HTR-8/SVneo (cell line): ENCODE measurements around the gene DHODH.
"Not testable (repeated sequence)": the region's sequence is repeated elsewhere in the genome, so short reads cannot be mapped to it uniquely, and the experiment has no call there.

Source experiments
- DNase-seq: peaks from one replicate; pipeline ENCODE4 v3.0.0; 2011; ENCODE audit warnings: low spot score, mixed read lengths; ENCODE audit not compliant: insufficient read length
- FAIRE-seq: peaks from 2 replicates; lab custom pipeline; 2011; peaks lifted over from hg19 to GRCh38; lab: Jason Lieb, UNC

Gene DHODH

DNA sequence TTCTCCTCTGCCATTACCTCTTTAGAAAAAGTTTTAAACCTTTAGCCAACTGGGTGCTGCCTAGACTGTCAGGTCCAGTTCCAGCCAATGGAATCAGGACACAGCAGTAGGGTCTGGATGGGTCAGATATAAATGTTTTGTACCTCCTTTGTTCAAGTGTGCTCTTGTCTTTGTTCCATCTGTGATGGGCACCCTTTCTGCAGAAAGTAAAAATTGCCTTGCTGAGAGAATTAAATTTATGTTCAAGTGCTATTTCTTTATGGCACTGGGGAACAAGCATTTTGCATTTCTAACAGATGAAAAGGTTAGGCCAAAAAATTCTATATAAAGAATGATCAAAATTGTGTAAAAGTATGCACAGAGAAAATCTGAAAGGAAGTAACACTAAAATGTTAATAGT lies 40.6 kb downstream of the DHODH start:
- no peak for FAIRE-seq

DNA sequence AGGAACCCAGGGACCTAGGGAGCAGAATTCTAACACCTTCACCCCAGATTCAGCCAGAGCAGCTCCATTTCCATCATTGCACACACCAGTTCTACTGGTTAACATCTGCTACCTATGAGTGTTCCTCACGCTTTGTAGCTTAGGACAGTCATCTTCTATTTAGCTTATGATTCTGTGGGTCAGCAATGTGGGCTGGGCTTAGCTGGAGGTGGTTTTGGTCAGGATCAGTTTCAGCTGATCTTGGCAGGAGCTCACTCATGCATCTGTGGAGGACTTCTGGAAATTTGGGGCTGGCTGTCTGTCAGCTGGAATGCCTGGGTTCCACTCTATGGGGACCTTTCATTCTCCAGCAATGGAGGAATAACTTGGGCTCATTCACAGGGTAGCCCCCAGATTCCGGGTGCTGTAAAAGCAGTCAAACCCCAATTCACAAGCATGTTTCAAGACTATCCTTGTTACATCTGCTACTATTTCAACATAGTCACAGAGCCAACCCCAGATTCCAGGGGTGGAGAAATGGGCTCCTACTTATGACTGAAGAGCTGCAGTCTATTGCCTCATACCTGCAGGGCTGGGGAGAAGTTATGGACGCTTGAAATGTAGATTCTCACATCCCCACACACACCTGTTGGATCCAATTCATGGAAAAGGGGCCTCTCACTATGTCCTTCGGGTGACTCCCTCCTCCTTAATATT lies 42.4 kb downstream of the DHODH start:
- no peak for DNase-seq
- no peak for FAIRE-seq

More for the DNA sequence above, 40.6 kb downstream of the DHODH start:
- DNase-seq: no peak

DNA sequence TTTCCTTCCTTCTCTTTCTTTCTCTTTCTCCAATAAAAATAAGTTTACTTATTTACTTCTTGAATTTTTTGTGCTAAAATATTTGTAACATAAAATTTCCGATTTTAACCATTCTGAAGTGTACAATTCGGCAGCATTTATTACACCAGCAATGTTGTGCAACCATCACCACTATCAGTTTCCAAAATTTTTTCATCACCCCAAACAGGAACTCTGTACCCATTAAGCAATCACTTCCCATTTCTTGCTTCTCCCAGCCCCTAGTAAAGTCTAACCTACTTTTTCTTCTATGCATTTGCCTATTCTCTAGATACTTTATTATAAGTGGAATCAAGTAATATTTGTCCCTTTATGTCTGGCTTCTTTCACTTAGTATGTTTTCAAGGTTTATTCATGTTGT lies 43.3 kb downstream of the DHODH start:
- FAIRE-seq: no peak

DNA sequence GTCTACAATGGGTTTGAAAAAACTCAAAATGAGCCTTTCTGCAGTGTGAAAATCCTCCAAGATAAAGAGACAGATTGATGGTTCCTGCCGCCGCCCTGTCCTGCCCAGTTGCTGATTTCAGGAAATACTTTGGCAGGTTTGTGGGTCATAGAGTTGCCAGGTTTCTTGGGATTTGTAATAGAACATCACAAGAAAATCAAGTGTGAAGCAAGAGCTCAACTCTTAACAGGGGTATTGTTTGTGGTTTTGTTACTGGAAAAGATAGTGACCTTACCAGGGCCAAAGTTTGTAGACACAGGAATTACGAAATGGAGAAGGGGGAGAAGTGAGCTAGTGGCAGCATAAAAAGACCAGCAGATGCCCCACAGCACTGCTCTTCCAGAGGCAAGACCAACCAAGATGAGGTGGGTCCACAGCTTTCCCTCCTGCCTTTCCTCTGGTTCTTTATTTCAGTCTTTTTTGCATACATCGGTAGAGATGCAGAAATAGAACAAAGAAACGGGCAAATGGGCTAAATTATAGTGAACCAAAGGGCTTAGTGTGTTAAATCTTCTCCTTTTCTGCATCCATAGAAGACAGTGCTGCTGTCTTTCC lies 45.8 kb downstream of the DHODH start, which contains the start of gene HP:
TSS of gene HP (plus strand) at position 252 of the 594 bp plus-strand sequence. CDS start at position 400, 148 bp downstream.
- FAIRE-seq, DNase-seq: not testable (repeated sequence)

More for the DNA sequence above, 43.3 kb downstream of the DHODH start:
- DNase-seq: no peak

DNA sequence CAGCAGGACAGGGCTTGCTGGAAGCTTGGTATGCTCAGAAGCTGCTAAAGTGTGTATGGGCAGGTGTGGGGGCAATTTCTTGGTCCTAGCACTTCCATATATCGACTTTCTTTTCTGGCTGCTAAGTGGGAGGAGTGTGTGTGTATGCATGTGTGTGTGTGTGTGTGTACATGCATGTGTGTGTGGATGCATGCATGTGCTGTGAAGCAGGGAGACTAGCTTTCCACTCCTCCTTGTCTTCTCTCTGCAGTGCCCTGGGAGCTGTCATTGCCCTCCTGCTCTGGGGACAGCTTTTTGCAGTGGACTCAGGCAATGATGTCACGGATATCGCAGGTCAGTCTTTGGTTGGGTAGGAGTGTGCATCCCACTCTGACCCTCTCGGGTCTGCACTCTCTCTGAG lies 47.4 kb downstream of the DHODH start:
- no peak for FAIRE-seq
- no peak for DNase-seq

DNA sequence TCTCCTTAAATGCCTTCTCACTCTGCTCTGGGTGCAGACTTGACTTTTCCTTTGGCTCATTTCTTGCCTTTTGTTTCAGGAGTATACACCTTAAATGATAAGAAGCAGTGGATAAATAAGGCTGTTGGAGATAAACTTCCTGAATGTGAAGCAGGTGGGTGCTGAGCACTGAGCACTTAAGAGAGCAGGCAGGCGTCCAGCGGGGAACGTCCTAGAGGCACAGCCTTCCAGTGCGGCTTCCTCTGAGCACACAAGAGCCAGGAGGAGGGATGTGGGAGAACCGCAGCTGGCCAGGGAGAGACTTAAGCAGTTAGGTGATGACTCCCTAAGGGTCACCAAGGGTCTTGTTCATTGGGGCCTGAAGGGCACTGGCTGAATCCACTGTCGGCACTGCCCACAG lies 48.8 kb downstream of the DHODH start:
- not testable (repeated sequence) for DNase-seq, FAIRE-seq

DNA sequence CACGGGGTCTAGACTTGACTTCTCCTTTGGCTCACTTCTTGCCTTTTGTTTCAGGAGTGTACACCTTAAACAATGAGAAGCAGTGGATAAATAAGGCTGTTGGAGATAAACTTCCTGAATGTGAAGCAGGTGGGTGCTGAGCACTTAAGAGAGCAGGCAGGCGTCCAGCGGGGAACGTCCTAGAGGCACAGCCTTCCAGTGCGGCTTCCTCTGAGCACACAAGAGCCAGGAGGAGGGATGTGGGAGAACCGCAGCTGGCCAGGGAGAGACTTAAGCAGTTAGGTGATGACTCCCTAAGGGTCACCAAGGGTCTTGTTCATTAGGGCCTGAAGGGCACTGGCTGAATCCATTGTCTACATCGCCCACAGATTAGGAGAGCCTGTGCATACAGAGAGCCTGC lies 50.5 kb downstream of the DHODH start:
- not testable (repeated sequence) for FAIRE-seq, DNase-seq

DNA sequence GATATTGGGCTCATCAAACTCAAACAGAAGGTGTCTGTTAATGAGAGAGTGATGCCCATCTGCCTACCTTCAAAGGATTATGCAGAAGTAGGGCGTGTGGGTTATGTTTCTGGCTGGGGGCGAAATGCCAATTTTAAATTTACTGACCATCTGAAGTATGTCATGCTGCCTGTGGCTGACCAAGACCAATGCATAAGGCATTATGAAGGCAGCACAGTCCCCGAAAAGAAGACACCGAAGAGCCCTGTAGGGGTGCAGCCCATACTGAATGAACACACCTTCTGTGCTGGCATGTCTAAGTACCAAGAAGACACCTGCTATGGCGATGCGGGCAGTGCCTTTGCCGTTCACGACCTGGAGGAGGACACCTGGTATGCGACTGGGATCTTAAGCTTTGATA lies 51.9 kb downstream of the DHODH start:
- peak; percentile 42 for FAIRE-seq
- no peak for DNase-seq

DNA sequence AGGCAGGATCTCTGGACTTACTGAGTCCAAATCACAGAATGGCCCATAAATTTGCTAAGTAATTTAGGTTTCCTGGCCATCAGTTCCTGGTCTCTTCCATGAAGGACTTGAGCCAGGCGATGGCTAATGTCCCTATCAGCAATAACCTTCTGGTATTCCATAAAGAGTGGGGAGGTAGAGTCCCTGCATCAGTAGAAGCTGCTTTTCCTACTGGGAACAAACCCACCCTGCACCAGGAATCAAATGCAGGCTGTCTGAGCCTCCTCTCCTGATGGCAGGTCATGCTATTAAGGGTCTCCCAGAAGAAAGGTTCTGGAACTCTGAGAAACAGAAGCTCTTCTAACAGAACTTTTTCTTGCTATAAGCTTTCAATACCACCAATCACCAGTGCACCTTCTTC lies 53.0 kb downstream of the DHODH start:
- DNase-seq (no peak), FAIRE-seq (no peak)

DNA sequence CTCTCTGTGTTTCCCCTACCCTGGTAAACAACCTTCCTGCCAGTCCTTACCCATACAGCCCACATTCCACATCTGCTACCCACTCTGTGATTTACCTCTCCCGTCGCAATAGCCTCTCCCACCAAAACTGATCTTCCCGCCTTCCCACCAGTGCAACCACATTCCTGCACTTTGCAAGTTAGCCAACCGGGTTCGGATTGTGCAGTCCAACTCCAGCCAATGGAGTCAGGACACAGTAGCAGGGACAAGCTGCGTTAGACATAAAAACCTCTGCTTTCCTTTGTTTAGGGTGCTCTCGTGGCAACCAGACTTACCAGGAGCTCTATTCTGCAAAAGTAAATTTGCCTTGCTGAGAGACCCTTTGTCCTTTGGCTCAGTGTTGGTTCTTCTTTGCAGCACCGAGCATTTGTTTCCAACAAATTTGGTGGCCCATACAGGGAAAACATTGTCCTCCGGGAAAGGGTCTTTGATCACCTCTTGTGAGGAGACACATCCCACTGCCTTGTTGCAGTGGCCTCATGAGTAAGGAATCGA lies 55.9 kb downstream of the DHODH start:
- no peak for FAIRE-seq
- no peak for DNase-seq

DNA sequence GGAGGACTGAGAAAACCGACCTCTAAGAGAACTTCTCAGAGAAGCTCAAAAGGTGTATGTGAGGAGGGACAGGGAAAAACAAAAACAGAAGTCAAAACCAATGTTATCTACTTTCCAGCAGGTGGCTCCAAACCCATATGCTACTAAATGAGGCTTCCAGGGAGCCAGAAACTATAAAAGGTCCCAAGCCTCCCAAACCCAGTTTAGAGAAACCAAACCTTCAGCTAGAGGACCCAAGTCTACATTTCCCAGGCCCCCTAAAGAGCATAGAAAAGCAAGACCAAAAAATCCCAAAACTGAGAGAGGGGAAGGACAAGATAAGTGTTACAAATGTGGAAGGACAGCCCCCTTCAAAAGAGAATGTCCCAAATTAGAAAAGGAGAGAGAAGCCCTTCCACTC lies 58.2 kb downstream of the DHODH start:
- FAIRE-seq: peak; percentile 40
- DNase-seq: peak; percentile 23

DNA sequence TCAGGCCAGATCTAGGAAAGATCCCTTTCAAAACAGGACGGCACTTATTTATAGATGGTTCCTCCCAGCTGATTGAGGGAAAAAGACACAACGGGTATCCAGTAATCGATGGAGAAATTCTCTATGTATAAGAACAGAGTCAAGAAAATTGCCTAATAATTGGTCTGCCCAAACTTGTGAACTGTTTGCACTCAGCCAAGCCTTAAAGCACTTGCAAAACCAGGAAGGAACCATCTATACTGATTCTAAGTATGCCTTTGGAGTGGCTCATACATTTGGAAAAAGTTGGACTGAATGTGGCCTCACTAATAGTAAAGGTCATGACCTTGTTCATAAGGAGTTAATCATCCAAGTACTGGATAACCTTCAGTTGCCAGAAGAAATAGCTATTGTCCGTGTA lies 60.4 kb downstream of the DHODH start:
- FAIRE-seq (no peak), DNase-seq (no peak)

DNA sequence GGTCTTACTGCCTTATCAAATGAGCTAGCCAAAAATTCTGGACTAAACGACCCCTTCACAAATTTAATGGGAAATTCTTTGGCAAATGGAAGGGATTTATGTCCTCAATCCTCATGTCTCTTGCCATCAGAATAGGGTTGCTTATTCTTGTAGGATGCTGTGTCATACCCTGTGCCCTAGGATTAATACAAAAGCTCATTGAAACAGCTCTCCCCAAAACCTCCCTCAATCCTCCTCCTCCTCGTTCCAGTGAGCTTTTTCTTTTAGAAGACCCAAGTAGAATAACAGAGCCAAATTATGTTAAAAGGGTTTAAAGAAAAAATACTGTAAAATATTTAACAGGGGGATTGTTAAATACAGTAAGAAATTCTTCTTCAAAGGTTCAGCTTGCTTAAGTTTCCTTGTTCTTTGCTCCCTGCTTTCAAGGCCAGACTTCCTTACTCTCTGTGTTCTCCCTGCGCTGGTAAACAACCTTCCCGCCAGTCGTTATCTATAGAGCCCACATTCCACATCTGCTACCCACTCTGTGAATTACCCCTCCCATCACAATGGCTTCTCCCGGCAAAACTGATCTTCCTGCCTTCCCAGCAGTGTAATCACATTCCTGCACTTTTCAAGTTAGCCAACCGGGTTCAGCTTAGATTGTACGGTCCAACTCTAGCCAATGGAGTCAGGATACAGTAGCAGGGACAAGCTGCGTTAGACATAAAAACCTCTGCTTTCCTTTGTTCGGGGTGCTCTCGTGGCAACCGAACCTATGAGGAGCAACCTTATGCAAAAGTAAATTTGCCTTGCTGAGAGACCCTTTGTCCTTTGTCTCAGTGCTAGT lies 64.2 kb downstream of the DHODH start:
- FAIRE-seq (no peak), DNase-seq (no peak)

DNA sequence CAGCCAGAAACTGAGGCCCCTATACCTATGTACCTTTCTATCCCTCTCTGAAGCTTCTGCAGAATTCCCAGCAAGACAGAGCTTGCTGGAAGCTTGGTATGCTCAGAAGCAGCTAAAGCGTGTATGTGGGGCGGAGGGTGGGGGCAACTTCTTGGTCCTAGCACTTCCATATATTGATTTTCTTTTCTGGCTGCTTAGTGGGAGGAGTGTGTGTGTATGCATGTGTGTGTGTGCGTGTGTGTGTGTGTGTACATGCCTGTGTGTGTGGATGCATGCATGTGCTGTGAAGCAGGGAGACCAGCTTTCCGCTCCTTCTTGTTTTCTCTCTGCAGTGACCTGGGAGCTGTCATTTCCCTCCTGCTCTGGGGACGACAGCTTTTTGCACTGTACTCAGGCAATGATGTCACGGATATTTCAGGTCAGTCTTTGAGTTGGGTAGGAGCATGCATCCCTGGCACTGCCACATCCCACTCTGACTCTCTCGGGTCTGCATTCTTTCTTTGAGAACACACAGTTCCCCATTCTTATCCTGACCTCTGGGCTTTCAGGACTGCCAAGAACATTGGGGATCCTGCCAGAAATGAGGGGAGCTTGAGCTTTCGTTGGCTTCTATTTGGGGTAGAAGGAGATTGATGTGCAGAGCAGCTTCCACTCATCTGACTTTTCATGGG lies 65.2 kb downstream of the DHODH start:
- DNase-seq (no peak), FAIRE-seq (no peak)

DNA sequence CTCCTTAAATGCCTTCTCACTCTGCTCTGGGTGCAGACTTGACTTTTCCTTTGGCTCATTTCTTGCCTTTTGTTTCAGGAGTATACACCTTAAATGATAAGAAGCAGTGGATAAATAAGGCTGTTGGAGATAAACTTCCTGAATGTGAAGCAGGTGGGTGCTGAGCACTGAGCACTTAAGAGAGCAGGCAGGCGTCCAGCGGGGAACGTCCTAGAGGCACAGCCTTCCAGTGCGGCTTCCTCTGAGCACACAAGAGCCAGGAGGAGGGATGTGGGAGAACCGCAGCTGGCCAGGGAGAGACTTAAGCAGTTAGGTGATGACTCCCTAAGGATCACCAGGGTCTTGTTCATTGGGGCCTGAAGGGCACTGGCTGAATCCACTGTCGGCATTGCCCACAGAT lies 66.5 kb downstream of the DHODH start:
- DNase-seq, FAIRE-seq: not testable (repeated sequence)
